K562 (cell line): ENCODE results near the gene ST6GALNAC6. TPM values are rescaled to one million over a fixed set of nuclear protein-coding genes. Genes with fewer than 3 reads are reported as not detected.

Experiments
- CCNT2 ChIP-seq: IDR thresholded peaks from 2 replicates; pipeline ENCODE4 v1.6.1; 2011; ENCODE audit warnings: borderline replicate concordance, low read depth, mild to moderate bottlenecking, moderate library complexity, mixed read lengths, low read length; ENCODE audit not compliant: insufficient read length; ENCODE audit errors: extremely low read depth
- CREB1 ChIP-seq, 2 experiments: sonication (generic) in 1 of 2; formaldehyde crosslinking in 1 of 2; IDR thresholded peaks; 2 replicates each; pipeline versions ENCODE4 v1.6.1 to v1.8.0; 2012 to 2022; ENCODE audit warnings: inconsistent platforms in 1 of 2, mild to moderate bottlenecking in 1 of 2, missing genetic modification reagents in 1 of 2, moderate library complexity in 1 of 2
- CREM ChIP-seq: IDR thresholded peaks from 2 replicates; pipeline ENCODE4 v1.6.1; 2014; ENCODE audit warnings: antibody characterized with exemption, low read depth
- CXXC5 ChIP-seq: fragments of 250-450 bp; sonication (Bioruptor Pico); IDR thresholded peaks from 2 replicates; pipeline ENCODE4 v1.8.0; 2022; ENCODE audit warnings: inconsistent platforms, mild to moderate bottlenecking, moderate library complexity
- EP400 ChIP-seq: fragments of 450-650 bp; IDR thresholded peaks from 2 replicates; pipeline ENCODE4 v1.6.1; 2017; ENCODE audit warnings: antibody characterized with exemption, mild to moderate bottlenecking, moderate library complexity
- GABPB1 ChIP-seq: sonication (generic); formaldehyde crosslinking; IDR thresholded peaks from 2 replicates; pipeline ENCODE4 v1.8.0; 2022; ENCODE audit warnings: mild to moderate bottlenecking, missing genetic modification reagents
- KDM5B ChIP-seq: fragments of 200-600 bp; sonication (generic); IDR thresholded peaks from 2 replicates; pipeline ENCODE4 v1.6.1; 2012; ENCODE audit warnings: low read depth, mild to moderate bottlenecking, moderate library complexity, low read length, control low read depth, inconsistent platforms; ENCODE audit not compliant: insufficient replicate concordance
- PHF8 ChIP-seq: fragments of 200-600 bp; sonication (generic); IDR thresholded peaks from 2 replicates; pipeline ENCODE4 v1.6.1; 2012; ENCODE audit warnings: mixed run types, mild to moderate bottlenecking, inconsistent platforms, low read length, moderate library complexity, borderline replicate concordance
- RBBP5 ChIP-seq: fragments of 200-600 bp; sonication (generic); IDR thresholded peaks from 2 replicates; pipeline ENCODE4 v1.6.1; 2012; ENCODE audit warnings: borderline replicate concordance, mild to moderate bottlenecking, low read length, control low read depth, inconsistent platforms; ENCODE audit not compliant: insufficient read depth, poor library complexity, severe bottlenecking
- RBFOX2 ChIP-seq: fragments of 200-400 bp; formaldehyde crosslinking; IDR thresholded peaks from 2 replicates; pipeline ENCODE4 v1.6.1; 2017; ENCODE audit warnings: low read depth, mild to moderate bottlenecking, low read length, moderate library complexity
- SIN3A ChIP-seq, 2 experiments: fragments of 150-350 bp in 1 of 2; IDR thresholded peaks; 2 replicates each; pipeline ENCODE4 v1.6.1; 2011 to 2016; ENCODE audit warnings: borderline replicate concordance in 2 of 2, low read depth in 2 of 2, low read length in 2 of 2, mild to moderate bottlenecking in 2 of 2, moderate library complexity in 2 of 2; ENCODE audit not compliant: control insufficient read depth in 1 of 2
- polyA plus RNA-seq, 8 experiments: library from polyadenylated mRNA; depleted of rRNA in 4 of 8; stranded (reverse) in 5 of 8; unstranded in 3 of 8; fragments of >200 nt; fragmentation: Nextera tagmentation in 2 of 8; fragmentation: Illumina TruSeq in 1 of 8; extraction: Ambion mirVana in 2 of 8; extraction: Trizol in 1 of 8; gene quantifications; 2 replicates each; pipeline versions ENCODE4 v1.2.1 to v1.2.3, GENCODE V29; 2011 to 2014; ENCODE audit warnings: inconsistent platforms in 1 of 8, missing spikeins in 1 of 8
- total RNA-seq, 7 experiments: library from RNA; depleted of rRNA in 6 of 7; stranded (reverse); fragments of >200 nt in 6 of 7; fragmentation: Illumina TruSeq in 2 of 7; extraction: Trizol in 2 of 7; gene quantifications; 2 replicates each; pipeline versions ENCODE4 v1.2.1 to v1.2.3, GENCODE V29; 2011 to 2021; ENCODE audit warnings: low replicate concordance in 1 of 7
- TF ChIP-seq, protein P1 (sequence below): fragments of 450-650 bp; IDR thresholded peaks from 2 replicates; pipeline ENCODE4 v1.6.1; 2017; ENCODE audit warnings: antibody characterized with exemption, mild to moderate bottlenecking

ST6GALNAC6 gene
- total and polyA plus RNA-seq, 9 of the 15 experiments (the other 6 are each of a cell fraction or from before 2014, with no cell fraction given) = 0.13 to 23.0 (median 14.5) TPM

DNA sequence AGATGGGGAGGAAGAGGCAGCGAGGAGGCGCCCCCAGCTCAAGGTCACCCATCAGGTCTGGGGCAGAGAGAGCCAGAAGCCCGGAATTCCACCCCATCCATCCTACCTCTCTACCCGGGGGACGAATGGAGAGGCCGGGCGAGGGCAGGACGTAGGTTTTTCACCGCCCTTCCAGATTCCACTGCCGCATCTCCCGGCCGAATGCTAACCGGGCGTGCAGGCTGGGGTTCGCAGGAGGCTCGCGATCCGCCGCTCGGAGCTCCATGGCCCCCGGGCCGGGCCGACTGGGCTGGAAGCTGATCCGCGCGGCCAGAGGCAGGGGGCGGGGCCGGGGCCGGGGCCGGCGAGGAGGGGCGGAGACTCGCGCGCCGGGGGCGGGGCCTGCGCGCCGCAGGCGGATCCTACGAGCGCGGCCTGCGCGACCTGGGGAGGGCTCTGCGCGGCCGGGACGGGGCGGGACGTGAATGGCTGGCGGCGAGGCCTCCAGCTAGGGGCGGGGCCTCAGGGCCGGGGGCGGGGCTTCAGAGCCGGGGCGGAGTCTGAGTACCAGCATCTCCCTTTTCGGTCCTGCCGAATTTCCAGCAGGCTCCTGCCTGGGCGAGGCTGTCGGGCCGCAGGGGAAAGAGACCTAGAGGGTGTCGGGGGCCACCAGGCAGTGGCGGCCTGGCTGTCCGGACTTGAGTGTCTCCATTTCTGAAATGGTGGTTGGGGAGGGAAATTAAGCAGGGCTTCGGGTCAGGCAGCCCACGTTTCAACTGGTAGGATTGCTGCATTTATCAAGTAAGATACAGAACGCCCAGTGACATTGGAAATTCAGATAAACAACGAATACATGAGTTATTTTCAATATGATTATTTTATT lies 17.5 kb upstream of the ST6GALNAC6 start, which contains the start of gene ST6GALNAC4 (continued):
- TF ChIP-seq, protein P1, sequence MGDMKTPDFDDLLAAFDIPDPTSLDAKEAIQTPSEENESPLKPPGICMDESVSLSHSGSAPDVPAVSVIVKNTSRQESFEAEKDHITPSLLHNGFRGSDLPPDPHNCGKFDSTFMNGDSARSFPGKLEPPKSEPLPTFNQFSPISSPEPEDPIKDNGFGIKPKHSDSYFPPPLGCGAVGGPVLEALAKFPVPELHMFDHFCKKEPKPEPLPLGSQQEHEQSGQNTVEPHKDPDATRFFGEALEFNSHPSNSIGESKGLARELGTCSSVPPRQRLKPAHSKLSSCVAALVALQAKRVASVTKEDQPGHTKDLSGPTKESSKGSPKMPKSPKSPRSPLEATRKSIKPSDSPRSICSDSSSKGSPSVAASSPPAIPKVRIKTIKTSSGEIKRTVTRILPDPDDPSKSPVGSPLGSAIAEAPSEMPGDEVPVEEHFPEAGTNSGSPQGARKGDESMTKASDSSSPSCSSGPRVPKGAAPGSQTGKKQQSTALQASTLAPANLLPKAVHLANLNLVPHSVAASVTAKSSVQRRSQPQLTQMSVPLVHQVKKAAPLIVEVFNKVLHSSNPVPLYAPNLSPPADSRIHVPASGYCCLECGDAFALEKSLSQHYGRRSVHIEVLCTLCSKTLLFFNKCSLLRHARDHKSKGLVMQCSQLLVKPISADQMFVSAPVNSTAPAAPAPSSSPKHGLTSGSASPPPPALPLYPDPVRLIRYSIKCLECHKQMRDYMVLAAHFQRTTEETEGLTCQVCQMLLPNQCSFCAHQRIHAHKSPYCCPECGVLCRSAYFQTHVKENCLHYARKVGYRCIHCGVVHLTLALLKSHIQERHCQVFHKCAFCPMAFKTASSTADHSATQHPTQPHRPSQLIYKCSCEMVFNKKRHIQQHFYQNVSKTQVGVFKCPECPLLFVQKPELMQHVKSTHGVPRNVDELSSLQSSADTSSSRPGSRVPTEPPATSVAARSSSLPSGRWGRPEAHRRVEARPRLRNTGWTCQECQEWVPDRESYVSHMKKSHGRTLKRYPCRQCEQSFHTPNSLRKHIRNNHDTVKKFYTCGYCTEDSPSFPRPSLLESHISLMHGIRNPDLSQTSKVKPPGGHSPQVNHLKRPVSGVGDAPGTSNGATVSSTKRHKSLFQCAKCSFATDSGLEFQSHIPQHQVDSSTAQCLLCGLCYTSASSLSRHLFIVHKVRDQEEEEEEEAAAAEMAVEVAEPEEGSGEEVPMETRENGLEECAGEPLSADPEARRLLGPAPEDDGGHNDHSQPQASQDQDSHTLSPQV = no peak
- TF ChIP-seq PHF8 = peak; percentile 73; the same call in 1 of the 2 replicates
- peak; percentile 73 for TF ChIP-seq RBFOX2
- peak; percentile 40 for TF ChIP-seq KDM5B
- peak; percentile 40 for TF ChIP-seq CCNT2
- peak; percentile 13 for TF ChIP-seq CXXC5 (CRISPR knock-in tag)
- peak; percentile 24; the same call in 1 of the 2 replicates for TF ChIP-seq EP400
- no peak for TF ChIP-seq SIN3A (IDR thresholded peaks at IDR 0.05; ENCODE audit: borderline replicate concordance in 2 of 2, control insufficient read depth in 1 of 2, low read depth in 2 of 2, low read length in 2 of 2)
- TF ChIP-seq RBBP5 = peak; percentile 44
- 0 out of 2 replicates have a peak, but pooled peaks have one; percentile 16 for TF ChIP-seq GABPB1 (CRISPR knock-in tag)
- TF ChIP-seq CREM = peak; percentile 27; the same call in 1 of the 2 replicates
- peak; percentile 19; the same call in 1 of the 2 replicates for TF ChIP-seq CREB1 (IDR thresholded peaks at IDR 0.05)
- no peak for TF ChIP-seq CREB1 (CRISPR knock-in tag; IDR thresholded peaks at IDR 0.05)
